Measurements from ENCODE around the gene SLC6A2. TPM values are rescaled to one million over a fixed set of nuclear protein-coding genes. Genes with fewer than 3 reads are reported as not detected.
"Not testable (repeated sequence)": the region's sequence is repeated elsewhere in the genome, so short reads cannot be mapped to it uniquely, and the experiment has no call there.

SLC6A2 gene
- total RNA-seq: 9.6 TPM

DNA sequence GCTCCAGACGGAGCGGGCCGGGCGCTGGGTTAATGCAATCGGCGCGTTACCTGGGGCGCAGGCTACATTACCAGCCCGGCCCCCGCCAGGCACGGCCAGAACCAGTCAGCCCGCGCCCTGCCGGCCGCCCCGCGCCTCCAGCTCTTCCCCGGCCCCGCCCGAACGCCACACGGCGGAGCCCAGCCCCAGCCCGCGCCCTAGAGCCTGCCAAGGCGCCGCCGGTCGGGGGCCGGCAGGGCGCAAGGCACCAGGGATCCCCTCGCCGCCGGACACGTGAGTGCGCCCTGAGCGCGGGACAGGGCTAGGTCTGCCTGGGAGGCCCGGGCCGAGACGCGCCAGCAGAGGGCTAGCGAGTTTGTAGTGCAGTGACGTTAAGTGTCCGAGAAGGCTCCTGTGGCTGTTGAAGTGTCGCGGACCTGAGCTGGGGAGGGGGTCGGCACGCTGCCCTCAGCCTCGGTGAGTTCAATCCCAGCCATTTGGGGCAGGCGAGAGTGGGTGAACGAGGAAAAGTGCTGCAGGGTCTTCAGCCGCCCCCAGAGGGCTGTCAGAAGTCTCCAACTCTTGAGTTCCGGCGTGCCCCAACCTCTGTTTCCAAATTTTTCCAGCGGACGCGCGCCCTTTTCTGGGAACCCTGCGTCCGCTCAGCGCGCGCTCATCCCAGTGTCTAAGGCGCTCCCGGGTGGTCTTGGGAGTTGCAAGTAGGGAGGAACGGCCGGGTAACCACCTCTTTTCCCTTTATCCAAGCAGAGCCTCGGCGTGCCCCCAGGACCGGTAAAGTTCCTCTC is at the start of gene SLC6A2:
SLC6A2 (plus strand) TSS at position 92 of the 785 bp plus-strand sequence. CDS start 707 bp downstream, outside the sequence.
- no peaks in the 10 kb centered on the region for H3K36me3 ChIP-seq
- no peaks in the 10 kb centered on the region for H3K9me3 ChIP-seq
- no peak within 1 kb of the TSS for H3K27ac ChIP-seq
- TF ChIP-seq, protein P1, sequence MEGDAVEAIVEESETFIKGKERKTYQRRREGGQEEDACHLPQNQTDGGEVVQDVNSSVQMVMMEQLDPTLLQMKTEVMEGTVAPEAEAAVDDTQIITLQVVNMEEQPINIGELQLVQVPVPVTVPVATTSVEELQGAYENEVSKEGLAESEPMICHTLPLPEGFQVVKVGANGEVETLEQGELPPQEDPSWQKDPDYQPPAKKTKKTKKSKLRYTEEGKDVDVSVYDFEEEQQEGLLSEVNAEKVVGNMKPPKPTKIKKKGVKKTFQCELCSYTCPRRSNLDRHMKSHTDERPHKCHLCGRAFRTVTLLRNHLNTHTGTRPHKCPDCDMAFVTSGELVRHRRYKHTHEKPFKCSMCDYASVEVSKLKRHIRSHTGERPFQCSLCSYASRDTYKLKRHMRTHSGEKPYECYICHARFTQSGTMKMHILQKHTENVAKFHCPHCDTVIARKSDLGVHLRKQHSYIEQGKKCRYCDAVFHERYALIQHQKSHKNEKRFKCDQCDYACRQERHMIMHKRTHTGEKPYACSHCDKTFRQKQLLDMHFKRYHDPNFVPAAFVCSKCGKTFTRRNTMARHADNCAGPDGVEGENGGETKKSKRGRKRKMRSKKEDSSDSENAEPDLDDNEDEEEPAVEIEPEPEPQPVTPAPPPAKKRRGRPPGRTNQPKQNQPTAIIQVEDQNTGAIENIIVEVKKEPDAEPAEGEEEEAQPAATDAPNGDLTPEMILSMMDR (IDR thresholded peaks at IDR 0.05): no peak
- TF ChIP-seq POLR2AphosphoS5 (IDR thresholded peaks at IDR 0.05; ENCODE audit: insufficient read depth in 1 of 2, low read depth in 1 of 2) (no peak), POLR2A (IDR thresholded peaks at IDR 0.05) (no peak)
- peaks cover 11% of the 10 kb centered on the region for H3K4me1 ChIP-seq
- peak within 1 kb of the TSS; percentile 25 to 36 for H3K4me3 ChIP-seq
- intact Hi-C loops (cut with DNase I): no loop called here
- no peak for DNase-seq (ENCODE audit: extremely low spot score in 2 of 2)
- no peaks in the 10 kb centered on the region for H3K27me3 ChIP-seq

DNA sequence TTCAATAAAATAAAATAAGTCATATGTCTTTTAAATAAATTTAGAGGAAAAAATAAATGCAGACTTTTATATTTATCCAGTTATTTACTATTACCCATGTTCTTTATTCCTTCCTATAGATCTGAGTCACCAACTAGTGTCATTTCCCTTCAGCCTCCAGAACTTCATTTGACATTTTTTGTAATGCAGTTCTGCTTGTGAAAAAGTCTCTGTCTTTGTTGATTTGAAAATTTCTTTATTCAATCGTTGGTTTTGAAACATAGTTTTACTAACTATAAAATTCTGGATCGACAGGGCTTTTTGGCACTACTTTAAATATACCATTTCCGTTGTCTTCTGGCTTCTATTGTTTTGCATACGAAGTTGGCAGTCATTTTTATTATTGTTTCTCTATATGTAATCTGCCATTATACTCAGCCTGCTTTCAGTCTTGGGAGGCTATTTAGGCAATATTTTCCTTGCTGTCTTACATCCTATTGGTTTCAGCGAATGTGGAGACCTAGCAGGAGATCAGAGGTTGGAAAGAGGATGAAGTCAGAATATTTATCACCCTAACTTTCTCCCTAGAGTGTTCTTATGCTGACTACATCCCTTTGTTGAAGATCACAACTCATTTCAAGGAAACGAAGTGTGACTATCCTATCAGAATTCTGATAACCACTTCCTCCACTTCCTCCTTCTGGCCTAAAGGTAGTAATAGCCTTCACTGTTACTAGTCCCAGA is 42.0 kb upstream of the SLC6A2 start:
- intact Hi-C loops (cut with DNase I): no loop called here
- H3K36me3 ChIP-seq: no peaks in the 10 kb centered on the region
- no peak overlapping the region for H3K4me3 ChIP-seq
- no peaks in the 10 kb centered on the region for H3K4me1 ChIP-seq
- no peaks in the 10 kb centered on the region for H3K9me3 ChIP-seq
- no peak for DNase-seq (ENCODE audit: extremely low spot score in 2 of 2)
- H3K27me3 ChIP-seq: no peaks in the 10 kb centered on the region
- TF ChIP-seq, protein P1 (IDR thresholded peaks at IDR 0.05): no peak
- TF ChIP-seq POLR2A (IDR thresholded peaks at IDR 0.05): no peak
- no peak for TF ChIP-seq POLR2AphosphoS5 (IDR thresholded peaks at IDR 0.05; ENCODE audit: insufficient read depth in 1 of 2, low read depth in 1 of 2)
- H3K27ac ChIP-seq: no peak overlapping the region

DNA sequence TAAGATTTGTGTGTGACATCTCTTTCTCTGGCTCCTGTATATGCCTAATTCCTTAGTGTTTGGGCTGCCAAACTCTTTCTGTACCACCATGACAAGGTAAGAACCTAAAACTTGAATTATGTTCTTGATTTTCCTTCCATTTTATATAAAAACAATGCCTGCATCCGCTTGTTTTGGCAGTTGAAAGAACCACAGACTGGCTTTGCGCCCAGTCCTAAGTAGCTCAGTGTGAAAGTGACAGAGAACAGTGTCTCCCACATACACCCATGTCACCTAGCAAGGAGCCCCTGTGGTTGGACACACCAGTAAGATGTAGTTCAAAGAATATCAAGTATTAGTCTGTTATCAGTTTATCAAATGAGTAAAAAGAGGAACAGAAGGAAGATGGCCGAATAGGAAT is 40.7 kb upstream of the SLC6A2 start:
- no peaks in the 10 kb centered on the region for H3K9me3 ChIP-seq
- no peak overlapping the region for H3K4me3 ChIP-seq
- no peak for DNase-seq (ENCODE audit: extremely low spot score in 2 of 2)
- no peak overlapping the region for H3K27ac ChIP-seq
- H3K27me3 ChIP-seq: no peaks in the 10 kb centered on the region
- intact Hi-C loops (cut with DNase I): no loop called here
- H3K36me3 ChIP-seq: no peaks in the 10 kb centered on the region
- H3K4me1 ChIP-seq: no peaks in the 10 kb centered on the region
- TF ChIP-seq, protein P1 (IDR thresholded peaks at IDR 0.05): no peak
- TF ChIP-seq POLR2AphosphoS5 (IDR thresholded peaks at IDR 0.05; ENCODE audit: insufficient read depth in 1 of 2, low read depth in 1 of 2): no peak
- TF ChIP-seq POLR2A (IDR thresholded peaks at IDR 0.05): no peak

DNA sequence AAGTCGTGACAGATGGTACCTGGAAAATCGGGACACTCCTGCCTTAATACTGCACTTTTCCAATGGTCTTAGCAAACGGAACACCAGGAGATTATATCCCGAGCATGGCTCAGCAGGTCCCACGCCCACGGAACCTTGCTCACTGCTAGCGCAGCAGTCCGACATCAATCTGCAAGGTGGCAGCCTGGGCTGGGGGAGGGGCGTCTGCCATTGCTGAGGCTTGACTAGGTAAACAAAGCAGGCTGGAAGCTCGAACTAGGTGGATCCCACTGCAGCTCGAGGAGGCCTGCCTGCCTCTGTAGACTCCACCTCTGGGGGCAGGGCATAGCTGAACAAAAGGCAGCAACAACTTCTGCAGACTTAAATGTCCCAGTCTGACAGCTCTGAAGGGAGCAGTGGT is 40.1 kb upstream of the SLC6A2 start:
- H3K4me3 ChIP-seq; DNase-seq (ENCODE audit: extremely low spot score in 2 of 2); H3K27me3 ChIP-seq; H3K27ac ChIP-seq; H3K9me3 ChIP-seq; intact Hi-C loops (cut with DNase I); H3K36me3 ChIP-seq; H3K4me1 ChIP-seq: not testable (repeated sequence)

DNA sequence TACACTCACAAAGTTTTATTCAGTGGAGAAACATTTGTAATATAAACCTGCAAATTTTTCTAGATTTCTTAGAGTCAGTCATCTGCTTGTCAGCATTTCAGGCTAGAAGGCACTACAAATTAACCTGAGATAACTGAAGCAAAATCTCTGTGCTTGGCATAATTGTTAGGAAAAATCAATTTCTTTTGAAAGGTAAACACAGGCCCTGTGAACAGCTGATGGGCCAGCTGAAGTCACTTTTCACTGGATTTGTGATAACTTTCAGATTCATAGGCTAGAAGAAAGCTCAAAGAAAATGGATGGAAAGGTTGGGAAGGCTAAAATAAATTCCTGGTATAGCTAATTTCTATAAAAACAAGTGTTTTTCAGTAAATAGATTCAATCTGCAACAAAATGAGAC is 34.0 kb upstream of the SLC6A2 start:
- intact Hi-C loops (cut with DNase I): no loop called here
- DNase-seq (ENCODE audit: extremely low spot score in 2 of 2): no peak
- H3K4me1 ChIP-seq: no peaks in the 10 kb centered on the region
- H3K27ac ChIP-seq: no peak overlapping the region
- H3K27me3 ChIP-seq: no peaks in the 10 kb centered on the region
- no peaks in the 10 kb centered on the region for H3K36me3 ChIP-seq
- no peaks in the 10 kb centered on the region for H3K9me3 ChIP-seq
- no peak overlapping the region for H3K4me3 ChIP-seq
- TF ChIP-seq POLR2AphosphoS5 (IDR thresholded peaks at IDR 0.05; ENCODE audit: insufficient read depth in 1 of 2, low read depth in 1 of 2): no peak
- no peak for TF ChIP-seq POLR2A (IDR thresholded peaks at IDR 0.05)
- TF ChIP-seq, protein P1 (IDR thresholded peaks at IDR 0.05): no peak

Data from vagina (tissue), 2 donors.